Measurements from ENCODE around the gene ANKRD50. TPM values are rescaled to one million over a fixed set of nuclear protein-coding genes. Genes with fewer than 3 reads are reported as not detected.

Gene ANKRD50, protein sequence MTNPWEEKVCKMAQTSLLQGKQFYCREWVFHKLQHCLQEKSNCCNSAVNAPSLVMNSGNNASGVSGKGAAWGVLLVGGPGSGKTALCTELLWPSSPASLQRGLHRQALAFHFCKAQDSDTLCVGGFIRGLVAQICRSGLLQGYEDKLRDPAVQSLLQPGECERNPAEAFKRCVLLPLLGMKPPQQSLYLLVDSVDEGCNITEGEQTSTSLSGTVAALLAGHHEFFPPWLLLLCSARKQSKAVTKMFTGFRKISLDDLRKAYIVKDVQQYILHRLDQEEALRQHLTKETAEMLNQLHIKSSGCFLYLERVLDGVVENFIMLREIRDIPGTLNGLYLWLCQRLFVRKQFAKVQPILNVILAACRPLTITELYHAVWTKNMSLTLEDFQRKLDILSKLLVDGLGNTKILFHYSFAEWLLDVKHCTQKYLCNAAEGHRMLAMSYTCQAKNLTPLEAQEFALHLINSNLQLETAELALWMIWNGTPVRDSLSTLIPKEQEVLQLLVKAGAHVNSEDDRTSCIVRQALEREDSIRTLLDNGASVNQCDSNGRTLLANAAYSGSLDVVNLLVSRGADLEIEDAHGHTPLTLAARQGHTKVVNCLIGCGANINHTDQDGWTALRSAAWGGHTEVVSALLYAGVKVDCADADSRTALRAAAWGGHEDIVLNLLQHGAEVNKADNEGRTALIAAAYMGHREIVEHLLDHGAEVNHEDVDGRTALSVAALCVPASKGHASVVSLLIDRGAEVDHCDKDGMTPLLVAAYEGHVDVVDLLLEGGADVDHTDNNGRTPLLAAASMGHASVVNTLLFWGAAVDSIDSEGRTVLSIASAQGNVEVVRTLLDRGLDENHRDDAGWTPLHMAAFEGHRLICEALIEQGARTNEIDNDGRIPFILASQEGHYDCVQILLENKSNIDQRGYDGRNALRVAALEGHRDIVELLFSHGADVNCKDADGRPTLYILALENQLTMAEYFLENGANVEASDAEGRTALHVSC (N-terminal part only)
- total RNA-seq (under 1 TPM; 0.27 to 0.36 TPM), total RNA-seq (0.25 to 6.9 (median 1.5) reads per million in 172 experiments)
- polyA plus RNA-seq (2013, experiment 1 of 2) = 1.1 TPM
- 1.8 TPM for polyA plus RNA-seq (2013, experiment 2 of 2)

GRCh38 chr4:124712372-124713184, at the start of gene ANKRD50:
Gene ANKRD50, minus strand, starts transcription at chr4:124712732. Its CDS starts 2,221 bp downstream, at chr4:124710511.
- no peak for TF ChIP-seq CTCF (IDR thresholded peaks at IDR 0.05)
- CTCF ChIA-PET = no interaction called here

GRCh38 chr4:124757126-124757525, 44.6 kb upstream of the ANKRD50 start:
- Mint-ChIP-seq H3K27me3 (no peaks in the 10 kb centered on the region), H3K27ac (no peak overlapping the region), H3K9me3 (no peaks in the 10 kb centered on the region), H3K4me1 (ENCODE audit: low read depth) (no peaks in the 10 kb centered on the region), H3K36me3 (ENCODE audit: low read depth) (no peaks in the 10 kb centered on the region), H3K4me3 (no peak overlapping the region)
- H3K4me1 ChIP-seq (ENCODE audit: insufficient read depth, low read length) = no peaks in the 10 kb centered on the region
- CTCF ChIA-PET = no interaction called here
- no peaks in the 10 kb centered on the region for H3K9me3 ChIP-seq (ENCODE audit: control insufficient read depth in 1 of 2, insufficient read depth in 1 of 2, low read length in 2 of 2)
- no peak for TF ChIP-seq CTCF (IDR thresholded peaks at IDR 0.05)
- no peak for ATAC-seq (ENCODE audit: poor library complexity)
- DNase-seq = no peak
- H3K4me3 ChIP-seq (ENCODE audit: low read length) = no peak overlapping the region
- no peak overlapping the region for H3K27ac ChIP-seq (ENCODE audit: low read depth in 1 of 2, low read length in 2 of 2)
- no peaks in the 10 kb centered on the region for H3K36me3 ChIP-seq (ENCODE audit: insufficient read depth, low read length)
- POLR2A ChIA-PET = no interaction called here
- intact Hi-C loops (cut with DNase I, micrococcal nuclease) = no loop called here
- H3K27me3 ChIP-seq (ENCODE audit: control insufficient read depth in 1 of 2, insufficient read depth in 2 of 2, low read length in 2 of 2) = no peaks in the 10 kb centered on the region

More at GRCh38 chr4:124712372-124713184, at the start of gene ANKRD50:
- peak within 1 kb of the TSS; percentile 61 for H3K4me3 ChIP-seq (ENCODE audit: low read length)
- Mint-ChIP-seq H3K4me1 (ENCODE audit: low read depth) (peaks cover 8% of the 10 kb centered on the region), H3K36me3 (ENCODE audit: low read depth) (no peaks in the 10 kb centered on the region), H3K4me3 (peak within 1 kb of the TSS; percentile 96), H3K27me3 (no peaks in the 10 kb centered on the region), H3K9me3 (no peaks in the 10 kb centered on the region), H3K27ac (peak within 1 kb of the TSS; percentile 70)
- H3K4me1 ChIP-seq (ENCODE audit: insufficient read depth, low read length) = peaks cover 16% of the 10 kb centered on the region
- POLR2A ChIA-PET = no interaction called here
- no peaks in the 10 kb centered on the region for H3K36me3 ChIP-seq (ENCODE audit: insufficient read depth, low read length)
- intact Hi-C loops (cut with DNase I, micrococcal nuclease) = loop anchor here (10.0 kb wide), 2 partner anchors 1318 to 1328 kb away; partner anchors contain the start of gene SPRY1 (in 1 of the 2)
- peak; percentile 15 to 85 (median 59) for DNase-seq
- H3K27ac ChIP-seq (ENCODE audit: low read depth in 1 of 2, low read length in 2 of 2) = peak within 1 kb of the TSS in 1 of 2 donors; percentile 19
- ATAC-seq (ENCODE audit: poor library complexity) = peak; percentile 82
- H3K9me3 ChIP-seq (ENCODE audit: control insufficient read depth in 1 of 2, insufficient read depth in 1 of 2, low read length in 2 of 2) = peaks cover 0 to 5% of the 10 kb centered on the region in 2 experiments
- peaks cover 0 to 8% of the 10 kb centered on the region in 2 experiments for H3K27me3 ChIP-seq (ENCODE audit: control insufficient read depth in 1 of 2, insufficient read depth in 2 of 2, low read length in 2 of 2)

DNA sequence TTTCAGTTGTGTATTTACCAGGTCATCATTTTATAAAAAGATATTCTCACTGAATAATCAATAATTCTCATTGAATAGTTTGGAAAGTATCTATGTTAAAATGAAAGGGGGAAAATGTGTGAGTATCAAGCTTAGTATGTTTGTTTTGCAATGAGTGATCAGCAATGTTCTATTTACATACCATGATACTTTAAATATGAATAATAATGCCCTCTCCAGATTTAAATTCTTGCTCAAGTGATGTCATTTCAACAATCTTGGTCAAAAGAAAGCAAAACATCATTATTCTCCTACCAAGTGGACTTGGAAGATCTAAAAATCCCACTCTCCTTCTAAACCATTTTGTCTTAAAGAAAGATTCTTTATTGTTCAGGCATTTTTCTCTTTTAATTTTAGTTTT, 42.1 kb upstream of the ANKRD50 start:
- H3K27me3 Mint-ChIP-seq = peaks cover 6% of the 10 kb centered on the region
- Histone ChIP-seq H3K27ac (ENCODE audit: low read depth in 1 of 2, low read length in 2 of 2) (no peak overlapping the region), H3K4me1 (ENCODE audit: insufficient read depth, low read length) (no peaks in the 10 kb centered on the region), H3K36me3 (ENCODE audit: insufficient read depth, low read length) (no peaks in the 10 kb centered on the region), H3K27me3 (ENCODE audit: control insufficient read depth in 1 of 2, insufficient read depth in 2 of 2, low read length in 2 of 2) (no peaks in the 10 kb centered on the region), H3K9me3 (ENCODE audit: control insufficient read depth in 1 of 2, insufficient read depth in 1 of 2, low read length in 2 of 2) (no peaks in the 10 kb centered on the region), H3K4me3 (ENCODE audit: low read length) (no peak overlapping the region)
- no peaks in the 10 kb centered on the region for H3K4me1 Mint-ChIP-seq (ENCODE audit: low read depth)
- DNase-seq (no peak), ATAC-seq (ENCODE audit: poor library complexity) (no peak)
- no peaks in the 10 kb centered on the region for H3K9me3 Mint-ChIP-seq
- no peak overlapping the region for H3K4me3 Mint-ChIP-seq
- H3K27ac Mint-ChIP-seq = no peak overlapping the region
- ChIA-PET CTCF (interaction anchor here (1.7 kb wide), 1 partner anchor 13 kb away, joined by 5 read pairs; no protein-coding TSS in a partner anchor), POLR2A (no interaction called here)
- H3K36me3 Mint-ChIP-seq (ENCODE audit: low read depth) = no peaks in the 10 kb centered on the region
- no peak for TF ChIP-seq CTCF (IDR thresholded peaks at IDR 0.05)
- intact Hi-C loops (cut with DNase I, micrococcal nuclease) = no loop called here

Data from CD4-positive, alpha-beta T cell (primary cell).